Measurements from ENCODE around the gene GMDS.

DNA sequence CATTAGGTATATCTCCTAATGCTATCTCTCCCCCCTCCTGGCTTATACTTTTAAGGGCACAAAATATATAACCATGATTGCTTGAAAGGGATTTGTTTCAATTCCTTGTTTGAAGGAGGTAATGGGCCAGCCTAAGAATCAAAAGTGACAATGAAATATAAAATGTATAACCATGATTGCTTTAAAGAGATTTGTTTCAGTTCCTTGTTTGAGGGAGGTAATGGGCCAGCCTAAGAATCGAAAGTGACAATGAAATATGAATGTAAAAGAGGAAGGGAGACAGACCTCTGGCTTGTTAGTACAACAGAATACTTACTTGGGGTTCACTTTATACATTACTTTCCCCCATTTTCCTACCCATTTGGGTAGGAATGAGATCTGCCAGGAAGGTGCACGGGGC lies 580.2 kb downstream of the GMDS start:
- TF ChIP-seq, protein P1, sequence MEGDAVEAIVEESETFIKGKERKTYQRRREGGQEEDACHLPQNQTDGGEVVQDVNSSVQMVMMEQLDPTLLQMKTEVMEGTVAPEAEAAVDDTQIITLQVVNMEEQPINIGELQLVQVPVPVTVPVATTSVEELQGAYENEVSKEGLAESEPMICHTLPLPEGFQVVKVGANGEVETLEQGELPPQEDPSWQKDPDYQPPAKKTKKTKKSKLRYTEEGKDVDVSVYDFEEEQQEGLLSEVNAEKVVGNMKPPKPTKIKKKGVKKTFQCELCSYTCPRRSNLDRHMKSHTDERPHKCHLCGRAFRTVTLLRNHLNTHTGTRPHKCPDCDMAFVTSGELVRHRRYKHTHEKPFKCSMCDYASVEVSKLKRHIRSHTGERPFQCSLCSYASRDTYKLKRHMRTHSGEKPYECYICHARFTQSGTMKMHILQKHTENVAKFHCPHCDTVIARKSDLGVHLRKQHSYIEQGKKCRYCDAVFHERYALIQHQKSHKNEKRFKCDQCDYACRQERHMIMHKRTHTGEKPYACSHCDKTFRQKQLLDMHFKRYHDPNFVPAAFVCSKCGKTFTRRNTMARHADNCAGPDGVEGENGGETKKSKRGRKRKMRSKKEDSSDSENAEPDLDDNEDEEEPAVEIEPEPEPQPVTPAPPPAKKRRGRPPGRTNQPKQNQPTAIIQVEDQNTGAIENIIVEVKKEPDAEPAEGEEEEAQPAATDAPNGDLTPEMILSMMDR (IDR thresholded peaks at IDR 0.05; ENCODE audit: borderline replicate concordance, extremely low read depth, low read length, poor library complexity, severe bottlenecking), result no peak
- TF ChIP-seq EZH2 (IDR thresholded peaks at IDR 0.05; ENCODE audit: borderline replicate concordance, low read depth, low read length, severe bottlenecking), result no peak

All from DND-41 (cell line).